ENCODE data around the gene ARPC1A. TPM values are rescaled to one million over a fixed set of nuclear protein-coding genes. Genes with fewer than 3 reads are reported as not detected.

The ARPC1A gene
- polyA plus RNA-seq, 1 of the 3 experiments (the other 2 are of a cell fraction): 306 TPM

GRCh38 chr7:99374111-99375064 lies 48.7 kb downstream of the ARPC1A start, which contains the start of gene ARPC1B:
Gene ARPC1B, plus strand, starts transcription at chr7:99374730. Its CDS starts 10,985 bp downstream, at chr7:99385715.
- Histone ChIP-seq H3K4me1 (ENCODE audit: control insufficient read depth in 1 of 2, insufficient read depth in 2 of 2, low read depth in 1 of 2, low read length in 1 of 2) (peaks cover 3 to 17% of the 10 kb centered on the region in 2 experiments; a peak in 2 of 4 replicates), H3K27ac (ENCODE audit: low read depth in 2 of 2, low read length in 1 of 2) (peak within 1 kb of the TSS; percentile 12 to 45; a peak in 3 of 4 replicates), H3K27me3 (ENCODE audit: insufficient read depth) (no peaks in the 10 kb centered on the region), H3K4me2 (peak within 1 kb of the TSS; percentile 99), H3K9me2 (no peaks in the 10 kb centered on the region), H2AFZ (ENCODE audit: low read depth) (peak within 1 kb of the TSS; percentile 76; the same call in 1 of the 2 replicates), H3F3A (replicated peaks; ENCODE audit: insufficient read depth) (peaks cover 37% of the 10 kb centered on the region), H3K79me2 (ENCODE audit: insufficient read depth) (peaks cover 49% of the 10 kb centered on the region), H3K9ac (peak within 1 kb of the TSS; percentile 81), H3K9me3 (no peaks in the 10 kb centered on the region), H4K20me1 (ENCODE audit: insufficient read depth) (peaks cover 36% of the 10 kb centered on the region), H3K36me3 (replicated peaks in 1 of 2; ENCODE audit: control insufficient read depth in 1 of 2, insufficient read depth in 2 of 2, low read length in 1 of 2) (peaks cover 0 to 28% of the 10 kb centered on the region in 2 experiments), H3K4me3 (ENCODE audit: low read depth in 2 of 2, low read length in 1 of 2) (peak within 1 kb of the TSS; percentile 55 to 93)
- WGBS (ENCODE audit: low lambda C conversion rate): 4% methylated on average over 68 of the region's 95 CpGs
- DNase-seq: peak; percentile 99
- POLR2A ChIA-PET: no interaction called here
- CTCF ChIA-PET: interaction anchor here (1.0 kb wide), 2 partner anchors 9 to 35 kb away, joined by 3 read pairs; partner anchors contain the start of gene BUD31
- TF ChIP-seq POLR2AphosphoS5 (IDR thresholded peaks at IDR 0.05; ENCODE audit: low read depth, low read length): peak; percentile 77
- TF ChIP-seq MEF2A (IDR thresholded peaks at IDR 0.05; ENCODE audit: borderline replicate concordance, low read depth): no peak
- TF ChIP-seq MXI1 (IDR thresholded peaks at IDR 0.05; ENCODE audit: low read depth, low read length): peak; percentile 78; the same call in 1 of the 2 replicates
- TF ChIP-seq SIN3A (IDR thresholded peaks at IDR 0.05; ENCODE audit: borderline replicate concordance, low read depth, low read length): 0 out of 2 replicates have a peak, but pooled peaks have one; percentile 16
- peak; percentile 74 for TF ChIP-seq TAF1 (IDR thresholded peaks at IDR 0.05; ENCODE audit: borderline replicate concordance, low read depth, low read length)
- no peak for TF ChIP-seq CTCF (IDR thresholded peaks at IDR 0.05)
- no peak for TF ChIP-seq RXRA (IDR thresholded peaks at IDR 0.05; ENCODE audit: borderline replicate concordance, low read depth)
- TF ChIP-seq FOXM1 (IDR thresholded peaks at IDR 0.05; ENCODE audit: low read depth): no peak
- TF ChIP-seq CHD2 (IDR thresholded peaks at IDR 0.05; ENCODE audit: low read length, partially characterized antibody): peak; percentile 95
- TF ChIP-seq SMC3 (IDR thresholded peaks at IDR 0.05; ENCODE audit: low read depth, low read length): no peak
- no peak for TF ChIP-seq IRF3 (IDR thresholded peaks at IDR 0.05; ENCODE audit: low read depth, low read length)
- no peak for TF ChIP-seq TCF12 (IDR thresholded peaks at IDR 0.05)
- no peak for TF ChIP-seq GATA2 (CRISPR knock-in tag; IDR thresholded peaks at IDR 0.05)
- TF ChIP-seq NRF1 (IDR thresholded peaks at IDR 0.05; ENCODE audit: low read depth, low read length): no peak
- TF ChIP-seq FOSL2 (IDR thresholded peaks at IDR 0.05; ENCODE audit: borderline replicate concordance, low read depth): no peak
- TF ChIP-seq USF1 (IDR thresholded peaks at IDR 0.05; ENCODE audit: borderline replicate concordance, low read depth): no peak
- no peak for TF ChIP-seq EP300 (IDR thresholded peaks at IDR 0.05; ENCODE audit: borderline replicate concordance in 1 of 2, low read depth in 1 of 2, low read length in 1 of 2)
- TF ChIP-seq FOXJ3 (CRISPR knock-in tag; IDR thresholded peaks at IDR 0.05): no peak
- no peak for TF ChIP-seq EZH2phosphoT487 (IDR thresholded peaks at IDR 0.05; ENCODE audit: borderline replicate concordance, low read depth)
- TF ChIP-seq RFX5 (IDR thresholded peaks at IDR 0.05; ENCODE audit: low read length): no peak
- TF ChIP-seq JUND (IDR thresholded peaks at IDR 0.05): no peak
- no peak for TF ChIP-seq YY1 (IDR thresholded peaks at IDR 0.05; ENCODE audit: low read depth)
- peak; percentile 42; the same call in 1 of the 2 replicates for TF ChIP-seq MAX (IDR thresholded peaks at IDR 0.05; ENCODE audit: low read depth)
- no peak for TF ChIP-seq GABPA (IDR thresholded peaks at IDR 0.05; ENCODE audit: low read depth)
- TF ChIP-seq REST (IDR thresholded peaks at IDR 0.05; ENCODE audit: low read depth, low read length): no peak
- peak; percentile 63; the same call in 1 of the 2 replicates for TF ChIP-seq ELF1 (IDR thresholded peaks at IDR 0.05)

Data from SK-N-SH (cell line).